ENCODE measurements around the gene SYS1. TPM values are rescaled to one million over a fixed set of nuclear protein-coding genes. Genes with fewer than 3 reads are reported as not detected.

Gene SYS1
- total RNA-seq, 1 experiment from 2014 or later = 31.0 TPM

DNA sequence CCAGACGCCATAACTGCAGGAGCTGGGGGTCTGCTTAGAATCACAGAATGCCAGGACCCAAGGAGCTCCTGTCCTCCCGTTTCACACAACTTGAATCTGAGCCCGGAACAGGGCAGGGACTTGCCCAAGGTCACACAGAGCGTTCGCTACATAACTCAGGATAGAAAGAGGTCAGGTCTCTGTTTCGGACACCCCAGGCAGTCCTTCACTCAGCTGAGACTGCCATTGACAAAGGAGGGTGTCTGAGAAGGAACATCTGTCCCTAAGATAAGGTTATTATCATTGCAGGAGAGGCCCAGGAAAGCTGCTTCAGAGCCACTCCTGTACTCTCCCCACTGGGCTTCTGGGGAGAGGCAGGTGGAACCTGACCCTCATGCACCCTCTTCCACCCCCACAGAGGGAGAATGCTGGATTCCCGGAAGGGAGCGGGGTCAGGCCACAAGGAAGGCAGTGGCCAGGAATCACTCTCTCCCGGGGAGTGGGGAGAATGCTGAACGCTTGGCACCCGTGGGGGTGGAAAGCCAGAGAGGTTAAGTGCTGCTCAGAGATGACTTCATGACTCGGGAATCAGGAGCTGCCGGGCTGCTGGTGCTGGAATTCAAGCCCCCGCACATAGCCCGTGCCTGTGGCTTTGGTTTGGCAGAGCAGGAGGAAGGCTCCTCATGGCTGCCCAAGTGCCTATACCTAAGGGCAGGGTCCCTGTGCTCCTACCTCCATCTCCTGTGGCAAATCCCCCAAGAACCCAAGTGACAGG is 25.4 kb upstream of the SYS1 start:
- DNase-seq (ENCODE audit: low read depth, low spot score) = no peak
- in situ Hi-C loops (cut with HindIII; ENCODE audit: low pct_unique_long_range_greater_than_20kb, low sequenced_read_pairs) = no loop called here

DNA sequence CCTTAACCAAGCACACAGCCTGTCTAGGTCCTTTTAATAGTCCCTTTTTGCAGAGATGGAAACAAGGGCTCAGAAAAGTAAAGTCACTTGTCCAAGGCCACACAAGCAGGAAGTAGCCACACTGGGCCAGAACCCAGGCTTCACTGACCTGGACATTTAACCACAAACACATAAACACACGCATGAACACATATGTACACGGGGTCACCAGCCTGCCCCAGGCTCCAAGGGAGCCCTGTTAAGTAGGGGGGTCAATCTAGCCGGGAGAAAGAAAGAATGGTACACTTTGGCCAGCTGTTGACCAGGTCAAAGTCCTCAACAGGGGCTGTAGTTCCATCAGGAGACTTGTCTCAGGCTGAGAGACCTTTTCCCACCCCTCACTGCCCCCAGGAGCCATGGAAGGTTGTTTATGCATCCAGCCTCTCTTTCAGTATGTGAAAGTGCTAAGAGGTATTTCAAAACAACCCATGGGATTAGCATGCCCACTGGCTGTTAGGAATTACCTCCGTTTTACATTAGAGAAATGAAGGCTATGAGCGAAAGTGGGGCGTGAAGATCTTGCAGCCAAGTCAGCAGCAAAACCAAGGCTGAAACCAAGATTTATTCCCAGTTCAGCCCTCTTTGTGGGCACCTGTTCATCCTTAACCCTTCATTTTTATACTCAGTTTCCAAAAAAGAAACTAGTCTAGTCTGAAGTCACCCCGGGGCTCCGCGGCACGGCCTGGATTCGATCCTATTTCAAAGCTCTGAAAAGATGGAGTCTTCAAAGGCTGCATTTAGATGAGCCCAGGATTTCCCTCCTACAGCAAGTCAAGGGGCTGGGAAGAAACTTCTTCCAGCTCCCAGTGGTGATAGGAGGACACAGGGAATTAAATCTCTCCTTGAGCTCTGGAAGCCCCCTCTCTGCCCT is 24.6 kb upstream of the SYS1 start:
- no peak for DNase-seq (ENCODE audit: low read depth, low spot score)
- in situ Hi-C loops (cut with HindIII; ENCODE audit: low pct_unique_long_range_greater_than_20kb, low sequenced_read_pairs) = no loop called here

GRCh38 chr20:45339084-45339483 is 23.9 kb upstream of the SYS1 start:
- DNase-seq (ENCODE audit: low read depth, low spot score) = no peak

GRCh38 chr20:45339799-45340198 is 23.2 kb upstream of the SYS1 start:
- no peak for DNase-seq (ENCODE audit: low read depth, low spot score)
- in situ Hi-C loops (cut with HindIII; ENCODE audit: low pct_unique_long_range_greater_than_20kb, low sequenced_read_pairs) = no loop called here

More at GRCh38 chr20:45339084-45339483, 23.9 kb upstream of the SYS1 start:
- in situ Hi-C loops (cut with HindIII; ENCODE audit: low pct_unique_long_range_greater_than_20kb, low sequenced_read_pairs) = no loop called here

DNA sequence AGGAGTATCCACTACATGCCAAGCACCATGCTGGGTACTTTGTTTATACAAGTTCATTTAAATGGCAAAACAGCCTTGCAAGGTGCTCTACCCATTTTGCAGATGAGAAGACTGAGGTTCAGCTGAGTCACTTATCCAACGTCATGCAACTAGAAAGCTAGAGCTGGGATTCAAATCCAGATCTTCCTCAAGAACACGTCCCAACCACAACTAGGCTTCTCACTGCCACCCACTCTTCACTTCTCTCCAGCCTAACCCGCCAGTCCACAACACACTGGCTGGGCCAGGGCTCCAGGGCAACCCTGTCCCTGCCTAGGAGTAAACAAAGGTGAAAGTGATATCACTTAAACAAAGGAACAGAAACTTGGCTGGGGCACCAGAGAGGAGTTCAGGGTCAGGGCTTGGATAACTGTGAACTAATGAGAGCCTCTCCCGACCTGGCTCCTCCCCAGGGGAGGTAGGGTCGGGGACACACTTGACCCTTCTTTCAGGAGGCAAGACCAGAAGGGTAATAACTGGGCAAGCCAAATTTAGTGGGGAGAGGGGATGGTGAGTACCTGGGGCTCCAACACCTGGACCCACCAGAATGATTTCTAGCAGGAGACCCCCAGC is 22.6 kb upstream of the SYS1 start:
- in situ Hi-C loops (cut with HindIII; ENCODE audit: low pct_unique_long_range_greater_than_20kb, low sequenced_read_pairs) = no loop called here
- DNase-seq (ENCODE audit: low read depth, low spot score) = no peak

GRCh38 chr20:45340951-45341350 is 22.0 kb upstream of the SYS1 start:
- DNase-seq (ENCODE audit: low read depth, low spot score) = no peak
- in situ Hi-C loops (cut with HindIII; ENCODE audit: low pct_unique_long_range_greater_than_20kb, low sequenced_read_pairs) = no loop called here

GRCh38 chr20:45341579-45341938 is 21.4 kb upstream of the SYS1 start:
- DNase-seq (ENCODE audit: low read depth, low spot score) = no peak
- in situ Hi-C loops (cut with HindIII; ENCODE audit: low pct_unique_long_range_greater_than_20kb, low sequenced_read_pairs) = no loop called here

DNA sequence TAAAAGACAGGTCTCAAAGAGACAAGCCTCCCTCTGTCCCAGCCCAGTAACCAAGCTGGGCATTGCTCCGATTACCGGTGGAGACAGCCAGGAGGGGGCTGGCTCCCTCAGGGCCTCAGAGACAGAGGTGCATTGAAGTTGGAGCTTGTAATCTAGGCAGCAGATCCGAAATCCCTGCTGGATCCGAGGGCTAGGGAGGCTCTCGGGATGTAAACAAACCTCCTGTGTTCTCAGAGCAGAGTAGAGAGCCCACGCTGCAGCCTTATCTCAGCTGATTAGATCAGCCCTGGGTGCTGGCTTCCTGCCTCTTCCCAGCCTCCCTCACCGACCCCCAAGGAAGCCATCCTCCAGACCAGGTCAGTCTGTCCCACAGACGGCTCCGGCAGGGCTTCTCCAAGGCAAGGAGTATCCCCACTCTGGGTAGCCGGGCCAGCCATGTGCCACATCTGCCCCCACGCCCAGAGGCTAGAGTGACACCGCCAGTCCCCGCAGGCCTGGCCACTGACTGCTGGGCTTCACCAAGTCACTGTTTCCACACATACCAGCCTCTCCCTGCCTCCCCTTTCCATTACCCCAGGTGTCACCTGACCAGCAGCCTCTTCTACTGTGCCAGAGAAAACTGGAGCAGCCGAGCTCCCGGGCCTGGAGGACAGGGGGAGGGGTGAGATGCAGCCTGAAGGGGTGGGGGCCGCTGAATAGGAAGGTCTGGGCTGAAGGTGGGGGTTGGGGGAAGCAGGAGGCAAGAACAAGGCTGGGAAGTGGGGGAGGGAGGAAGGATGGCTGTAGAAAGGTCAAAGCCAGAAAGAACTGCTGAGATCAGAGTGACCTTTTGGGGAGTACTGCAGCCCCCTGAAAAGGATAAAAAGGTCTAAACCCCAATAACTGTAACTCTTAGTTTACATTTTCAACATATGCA is 20.8 kb upstream of the SYS1 start:
- in situ Hi-C loops (cut with HindIII; ENCODE audit: low pct_unique_long_range_greater_than_20kb, low sequenced_read_pairs) = no loop called here
- peak; percentile 97 for DNase-seq (ENCODE audit: low read depth, low spot score)

GRCh38 chr20:45342855-45343531 is 20.0 kb upstream of the SYS1 start:
- in situ Hi-C loops (cut with HindIII; ENCODE audit: low pct_unique_long_range_greater_than_20kb, low sequenced_read_pairs) = no loop called here
- DNase-seq (ENCODE audit: low read depth, low spot score) = no peak

GRCh38 chr20:45343532-45344167 is 19.3 kb upstream of the SYS1 start:
- in situ Hi-C loops (cut with HindIII; ENCODE audit: low pct_unique_long_range_greater_than_20kb, low sequenced_read_pairs) = no loop called here
- no peak for DNase-seq (ENCODE audit: low read depth, low spot score)

DNA sequence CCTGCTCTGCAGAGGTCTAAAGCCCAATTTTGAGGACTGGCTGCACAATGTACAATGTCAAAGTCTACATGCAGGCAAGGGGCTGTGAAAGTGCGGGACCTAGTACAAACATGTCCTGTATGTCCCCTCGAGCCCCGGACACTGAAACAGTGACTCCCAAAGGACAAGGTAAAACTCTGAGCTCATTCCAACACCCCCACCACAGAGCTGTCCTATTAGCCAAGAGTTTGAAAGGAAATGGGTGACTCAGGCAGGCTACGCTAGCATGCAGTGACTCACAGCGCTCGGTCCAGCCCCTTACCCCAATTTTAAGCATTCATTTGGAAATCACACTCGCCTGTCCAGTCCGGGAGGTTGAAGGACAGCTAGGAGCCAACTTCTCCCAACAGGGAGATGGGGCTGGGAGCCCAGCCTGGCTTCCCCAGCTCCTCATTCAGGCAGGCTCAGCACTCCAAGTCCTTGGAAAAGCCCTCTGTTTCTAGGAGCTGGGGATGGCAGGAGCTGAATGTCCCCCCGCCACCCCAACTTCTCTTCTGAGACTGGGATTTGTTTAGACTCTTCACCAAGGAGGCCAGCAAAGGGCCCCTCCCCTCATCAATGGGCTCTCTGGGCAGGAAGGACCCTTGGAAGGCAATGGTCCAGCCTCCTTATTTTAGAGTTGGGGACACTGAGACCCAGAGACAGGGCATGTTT is 18.6 kb upstream of the SYS1 start:
- in situ Hi-C loops (cut with HindIII; ENCODE audit: low pct_unique_long_range_greater_than_20kb, low sequenced_read_pairs) = no loop called here
- DNase-seq (ENCODE audit: low read depth, low spot score) = no peak

DNA sequence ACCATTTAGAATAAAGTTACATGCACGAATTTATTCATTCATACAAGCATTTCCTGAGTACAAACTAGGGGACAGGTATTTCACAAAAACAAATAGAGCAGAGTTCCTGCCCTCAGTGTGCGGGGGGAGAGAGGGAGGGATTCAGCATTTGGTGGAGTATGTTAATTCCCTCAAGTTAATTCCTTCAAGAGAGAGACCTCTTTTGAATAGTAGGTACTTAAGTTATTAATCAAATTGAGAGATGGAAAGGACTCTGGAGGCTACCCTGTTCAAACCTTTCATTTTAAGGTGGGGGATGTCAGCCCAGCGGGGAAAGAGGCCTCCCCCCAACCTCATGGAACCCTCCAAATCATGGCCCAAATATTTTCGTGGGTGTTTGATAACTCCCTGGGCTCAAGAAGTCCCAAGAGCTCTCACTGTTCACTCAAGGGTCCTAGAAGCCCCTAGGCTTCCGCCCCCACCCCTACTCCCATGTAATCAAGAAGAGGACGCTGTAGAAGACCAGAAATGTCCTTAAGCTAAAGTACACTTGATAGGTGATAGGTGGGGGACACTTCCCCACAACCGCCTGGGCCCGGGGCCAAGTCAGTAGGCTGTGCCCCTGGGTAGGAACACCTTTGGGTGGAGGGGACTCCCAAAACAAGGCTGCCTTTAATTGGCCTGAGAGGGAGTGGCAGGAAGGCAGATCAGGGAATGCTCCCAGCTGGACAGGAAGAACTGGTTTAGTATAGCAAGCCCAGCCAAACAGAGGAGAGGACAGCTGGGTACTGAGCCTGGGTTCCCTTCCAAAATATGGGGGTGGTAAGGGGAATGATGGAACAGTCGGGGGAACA is 17.6 kb upstream of the SYS1 start:
- DNase-seq (ENCODE audit: low read depth, low spot score) = no peak
- in situ Hi-C loops (cut with HindIII; ENCODE audit: low pct_unique_long_range_greater_than_20kb, low sequenced_read_pairs) = no loop called here

- in situ Hi-C loops (cut with HindIII; ENCODE audit: low pct_unique_long_range_greater_than_20kb, low sequenced_read_pairs) = no loop called here
- no peak for DNase-seq (ENCODE audit: low read depth, low spot score)
Measured at GRCh38 chr20:45346291-45346718, 16.7 kb upstream of the SYS1 start.

GRCh38 chr20:45346851-45347250 is 16.1 kb upstream of the SYS1 start:
- in situ Hi-C loops (cut with HindIII; ENCODE audit: low pct_unique_long_range_greater_than_20kb, low sequenced_read_pairs) = no loop called here
- no peak for DNase-seq (ENCODE audit: low read depth, low spot score)

DNA sequence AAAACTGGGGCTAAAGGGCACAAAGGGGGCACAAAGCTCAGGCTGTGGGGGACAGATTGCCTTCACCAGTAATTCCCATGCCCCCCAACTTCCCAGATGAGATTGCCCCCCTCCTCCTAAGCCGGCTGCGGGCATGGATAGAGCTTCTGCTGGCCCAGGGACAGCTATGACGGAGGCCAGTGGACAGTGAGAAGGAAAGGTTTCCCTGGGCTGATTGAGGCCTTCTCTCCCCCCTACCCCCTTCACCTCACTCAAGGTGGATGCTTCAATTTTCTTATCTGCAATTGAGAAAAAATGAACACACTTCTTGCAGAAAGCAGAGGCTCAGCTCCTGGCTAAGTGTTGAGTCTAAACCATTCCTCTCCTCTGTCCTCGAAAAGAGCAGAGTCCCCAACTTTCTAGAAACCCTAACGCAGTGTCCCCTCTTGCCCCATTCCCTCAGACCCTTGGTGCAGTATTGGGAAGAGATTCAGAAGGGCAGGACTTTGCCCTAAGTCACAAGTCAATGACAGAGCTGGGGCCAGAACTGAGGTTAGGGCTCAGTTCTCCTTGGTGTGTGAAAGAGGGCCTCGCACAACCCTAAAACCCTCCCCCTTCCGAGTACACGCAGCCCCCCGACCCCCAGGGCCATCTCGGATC is 15.5 kb upstream of the SYS1 start:
- DNase-seq (ENCODE audit: low read depth, low spot score) = no peak
- in situ Hi-C loops (cut with HindIII; ENCODE audit: low pct_unique_long_range_greater_than_20kb, low sequenced_read_pairs) = no loop called here
